Fibroblast of lung (primary cell): ENCODE data around the gene COX18.
A peak's percentile ranks its signal among the peaks of the same experiment; 100 is the strongest.

ENCODE experiments used
- EZH2 ChIP-seq: IDR thresholded peaks from 2 replicates; pipeline ENCODE4 v1.5.1; 2012; ENCODE audit warnings: low read length, control low read depth, mild to moderate bottlenecking; ENCODE audit errors: missing control alignments
- TF ChIP-seq, protein P1 (sequence below), 2 donors: IDR thresholded peaks in 1 of 2; conservative IDR thresholded peaks in 1 of 2; 1 replicate in 1 of 2; 2 replicates in 1 of 2; pipeline ENCODE4 v1.5.1; 2011 to 2012; ENCODE audit warnings: low read length in 2 of 2, control low read depth in 1 of 2, inconsistent platforms in 1 of 2, low read depth in 1 of 2, mild to moderate bottlenecking in 1 of 2

- TF ChIP-seq, protein P1, sequence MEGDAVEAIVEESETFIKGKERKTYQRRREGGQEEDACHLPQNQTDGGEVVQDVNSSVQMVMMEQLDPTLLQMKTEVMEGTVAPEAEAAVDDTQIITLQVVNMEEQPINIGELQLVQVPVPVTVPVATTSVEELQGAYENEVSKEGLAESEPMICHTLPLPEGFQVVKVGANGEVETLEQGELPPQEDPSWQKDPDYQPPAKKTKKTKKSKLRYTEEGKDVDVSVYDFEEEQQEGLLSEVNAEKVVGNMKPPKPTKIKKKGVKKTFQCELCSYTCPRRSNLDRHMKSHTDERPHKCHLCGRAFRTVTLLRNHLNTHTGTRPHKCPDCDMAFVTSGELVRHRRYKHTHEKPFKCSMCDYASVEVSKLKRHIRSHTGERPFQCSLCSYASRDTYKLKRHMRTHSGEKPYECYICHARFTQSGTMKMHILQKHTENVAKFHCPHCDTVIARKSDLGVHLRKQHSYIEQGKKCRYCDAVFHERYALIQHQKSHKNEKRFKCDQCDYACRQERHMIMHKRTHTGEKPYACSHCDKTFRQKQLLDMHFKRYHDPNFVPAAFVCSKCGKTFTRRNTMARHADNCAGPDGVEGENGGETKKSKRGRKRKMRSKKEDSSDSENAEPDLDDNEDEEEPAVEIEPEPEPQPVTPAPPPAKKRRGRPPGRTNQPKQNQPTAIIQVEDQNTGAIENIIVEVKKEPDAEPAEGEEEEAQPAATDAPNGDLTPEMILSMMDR (conservative IDR thresholded peaks at IDR 0.05 in 1 of 2, IDR thresholded peaks at IDR 0.05 in 1 of 2; ENCODE audit: low read depth in 1 of 2, low read length in 2 of 2) = peak; percentile 57 to 65
- TF ChIP-seq EZH2 = no peak
These were observed 50.0 kb downstream of the COX18 start for GRCh38 chr4:73019462-73020047.
